ENCODE results near the gene SPON1. TPM values are rescaled to one million over a fixed set of nuclear protein-coding genes. Genes with fewer than 3 reads are reported as not detected.

Gene SPON1
- total and polyA plus RNA-seq, 2 donors (not counting 1 experiment from before 2014, with no cell fraction given): 0.30 TPM; not detected in 1

- ChIA-PET POLR2A (no interaction called here), CTCF (no interaction called here)
- DNase-seq: no peak
- H3K4me3 ChIP-seq (ENCODE audit: control extremely low read depth in 1 of 5, extremely low read depth in 1 of 5, insufficient read depth in 1 of 5, low read depth in 2 of 5, low read length in 4 of 5): no peak overlapping the region
- TF ChIP-seq CTCF (IDR thresholded peaks at IDR 0.05): no peak
- no peak for TF ChIP-seq EZH2 (IDR thresholded peaks at IDR 0.05; ENCODE audit: borderline replicate concordance, insufficient read depth, low read depth, low read length, poor library complexity, severe bottlenecking)
- no peaks in the 10 kb centered on the region for H3K79me2 ChIP-seq (ENCODE audit: control insufficient read depth, insufficient read depth, low read length)
- no peak overlapping the region for H3K4me2 ChIP-seq (replicated peaks; ENCODE audit: low read depth, low read length, poor library complexity, severe bottlenecking)
- peaks cover 3% of the 10 kb centered on the region for H3K27me3 Mint-ChIP-seq
- no peak overlapping the region for H3K27ac ChIP-seq (ENCODE audit: low read length in 2 of 2)
- no peak overlapping the region for H3K27ac Mint-ChIP-seq
- H3K9me3 Mint-ChIP-seq (ENCODE audit: insufficient read depth): no peaks in the 10 kb centered on the region
- peaks cover 0 to 2% (median 0%) of the 10 kb centered on the region in 4 experiments for H3K27me3 ChIP-seq (replicated peaks in 1 of 4; ENCODE audit: control extremely low read depth in 1 of 4, control insufficient read depth in 3 of 4, insufficient read depth in 4 of 4, low read length in 3 of 4)
- no peaks in the 10 kb centered on the region for H3K9me3 ChIP-seq (ENCODE audit: control extremely low read depth in 1 of 3, control insufficient read depth in 2 of 3, insufficient read depth in 1 of 3, low read length in 2 of 3)
- H3K4me1 ChIP-seq (ENCODE audit: control insufficient read depth in 2 of 2, insufficient read depth in 2 of 2, low read length in 2 of 2): peaks cover 2 to 5% of the 10 kb centered on the region in 2 donors
- WGBS (ENCODE audit: insufficient coverage): 81% methylated on average over 2 of the region's 2 CpGs
- intact Hi-C loops (cut with micrococcal nuclease): no loop called here
- no peak for ATAC-seq (ENCODE audit: low read depth)
- H2AFZ ChIP-seq (ENCODE audit: insufficient read depth, low read depth, low read length, poor library complexity, severe bottlenecking): no peak overlapping the region
- peaks cover under 1% of the 10 kb centered on the region for H3K4me1 Mint-ChIP-seq
- no peaks in the 10 kb centered on the region for H4K20me1 ChIP-seq (ENCODE audit: control insufficient read depth, insufficient read depth, low read length, poor library complexity, severe bottlenecking)
- no peak overlapping the region for H3K9ac ChIP-seq (ENCODE audit: low read length)
- H3K36me3 ChIP-seq (replicated peaks in 1 of 2; ENCODE audit: control extremely low read depth in 1 of 2, control insufficient read depth in 1 of 2, extremely low read depth in 1 of 2, insufficient read depth in 2 of 2, low read length in 1 of 2): no peaks in the 10 kb centered on the region
- no peak overlapping the region for H3K4me3 Mint-ChIP-seq
These were observed 148.1 kb downstream of the SPON1 start for GRCh38 chr11:14110629-14111028.

GRCh38 chr11:14111496-14111895, 149.0 kb downstream of the SPON1 start:
- Mint-ChIP-seq H3K27me3 (peaks cover 3% of the 10 kb centered on the region), H3K27ac (no peak overlapping the region), H3K9me3 (ENCODE audit: insufficient read depth) (no peaks in the 10 kb centered on the region), H3K4me3 (no peak overlapping the region), H3K4me1 (no peaks in the 10 kb centered on the region)
- Histone ChIP-seq H3K27me3 (replicated peaks in 1 of 4; ENCODE audit: control extremely low read depth in 1 of 4, control insufficient read depth in 3 of 4, insufficient read depth in 4 of 4, low read length in 3 of 4) (peaks cover 0 to 2% (median 0%) of the 10 kb centered on the region in 4 experiments), H4K20me1 (ENCODE audit: control insufficient read depth, insufficient read depth, low read length, poor library complexity, severe bottlenecking) (no peaks in the 10 kb centered on the region), H2AFZ (ENCODE audit: insufficient read depth, low read depth, low read length, poor library complexity, severe bottlenecking) (no peak overlapping the region), H3K4me3 (ENCODE audit: control extremely low read depth in 1 of 5, extremely low read depth in 1 of 5, insufficient read depth in 1 of 5, low read depth in 2 of 5, low read length in 4 of 5) (no peak overlapping the region), H3K27ac (ENCODE audit: low read length in 2 of 2) (no peak overlapping the region), H3K79me2 (ENCODE audit: control insufficient read depth, insufficient read depth, low read length) (no peaks in the 10 kb centered on the region), H3K4me2 (replicated peaks; ENCODE audit: low read depth, low read length, poor library complexity, severe bottlenecking) (no peak overlapping the region), H3K36me3 (replicated peaks in 1 of 2; ENCODE audit: control extremely low read depth in 1 of 2, control insufficient read depth in 1 of 2, extremely low read depth in 1 of 2, insufficient read depth in 2 of 2, low read length in 1 of 2) (no peaks in the 10 kb centered on the region), H3K9me3 (ENCODE audit: control extremely low read depth in 1 of 3, control insufficient read depth in 2 of 3, insufficient read depth in 1 of 3, low read length in 2 of 3) (no peaks in the 10 kb centered on the region), H3K4me1 (ENCODE audit: control insufficient read depth in 2 of 2, insufficient read depth in 2 of 2, low read length in 2 of 2) (no peaks in the 10 kb centered on the region), H3K9ac (ENCODE audit: low read length) (no peak overlapping the region)
- TF ChIP-seq EZH2 (IDR thresholded peaks at IDR 0.05; ENCODE audit: borderline replicate concordance, insufficient read depth, low read depth, low read length, poor library complexity, severe bottlenecking): no peak
- TF ChIP-seq CTCF (IDR thresholded peaks at IDR 0.05): no peak
- ChIA-PET POLR2A (no interaction called here), CTCF (no interaction called here)
- ATAC-seq (ENCODE audit: low read depth) (no peak), DNase-seq (no peak)
- no CpG with 5 or more reads among the region's 2 CpGs for WGBS (ENCODE audit: insufficient coverage)
- intact Hi-C loops (cut with micrococcal nuclease): no loop called here

All from B cell (primary cell).